ENCODE data around the gene MARK4. TPM values are rescaled to one million over a fixed set of nuclear protein-coding genes. Genes with fewer than 3 reads are reported as not detected.

The MARK4 gene
- polyA plus RNA-seq, 1 donor = 17.6 TPM

GRCh38 chr19:45290381-45290931 lies 39.4 kb downstream of the MARK4 start:
- Histone ChIP-seq H3K36me3 (ENCODE audit: control insufficient read depth, insufficient read depth, low read length) (peaks cover 25% of the 10 kb centered on the region), H3K27me3 (ENCODE audit: control insufficient read depth, insufficient read depth, low read length) (no peaks in the 10 kb centered on the region), H3K9me3 (ENCODE audit: control insufficient read depth, low read depth, low read length) (peaks cover 3% of the 10 kb centered on the region), H3K4me1 (ENCODE audit: control insufficient read depth, insufficient read depth, low read length) (no peaks in the 10 kb centered on the region), H3K27ac (ENCODE audit: low read length) (no peak overlapping the region), H3K4me3 (ENCODE audit: low read length) (no peak overlapping the region)
- no CpG with 5 or more reads among the region's 6 CpGs for WGBS (ENCODE audit: insufficient coverage, low lambda C conversion rate)
- no peak for DNase-seq

DNA sequence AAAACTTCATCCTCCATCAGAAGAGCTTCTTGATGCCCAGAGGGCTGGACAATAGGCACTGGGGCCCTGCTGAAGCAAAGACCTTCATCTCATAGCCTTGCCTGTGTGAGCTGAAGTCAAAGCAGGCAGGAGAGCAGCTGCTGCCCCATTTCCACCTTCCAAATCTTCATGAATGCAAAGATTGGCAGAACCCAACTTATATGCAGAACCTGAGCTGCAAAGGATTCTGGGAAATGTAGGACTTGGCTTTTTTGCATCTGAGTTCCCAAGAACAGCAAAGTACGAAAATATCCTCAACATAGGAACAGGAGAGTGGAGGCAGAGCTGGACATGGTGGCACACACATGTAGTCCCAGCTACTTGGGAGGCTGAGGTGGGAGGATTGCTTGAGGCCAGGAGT lies 40.8 kb downstream of the MARK4 start:
- DNase-seq = no peak
- no peaks in the 10 kb centered on the region for H3K27me3 ChIP-seq (ENCODE audit: control insufficient read depth, insufficient read depth, low read length)
- H3K4me1 ChIP-seq (ENCODE audit: control insufficient read depth, insufficient read depth, low read length) = no peaks in the 10 kb centered on the region
- H3K4me3 ChIP-seq (ENCODE audit: low read length) = no peak overlapping the region
- no CpG with 5 or more reads among the region's 1 CpG for WGBS (ENCODE audit: insufficient coverage, low lambda C conversion rate)
- peaks cover 32% of the 10 kb centered on the region for H3K36me3 ChIP-seq (ENCODE audit: control insufficient read depth, insufficient read depth, low read length)
- H3K27ac ChIP-seq (ENCODE audit: low read length) = no peak overlapping the region
- H3K9me3 ChIP-seq (ENCODE audit: control insufficient read depth, low read depth, low read length) = peaks cover 3% of the 10 kb centered on the region

DNA sequence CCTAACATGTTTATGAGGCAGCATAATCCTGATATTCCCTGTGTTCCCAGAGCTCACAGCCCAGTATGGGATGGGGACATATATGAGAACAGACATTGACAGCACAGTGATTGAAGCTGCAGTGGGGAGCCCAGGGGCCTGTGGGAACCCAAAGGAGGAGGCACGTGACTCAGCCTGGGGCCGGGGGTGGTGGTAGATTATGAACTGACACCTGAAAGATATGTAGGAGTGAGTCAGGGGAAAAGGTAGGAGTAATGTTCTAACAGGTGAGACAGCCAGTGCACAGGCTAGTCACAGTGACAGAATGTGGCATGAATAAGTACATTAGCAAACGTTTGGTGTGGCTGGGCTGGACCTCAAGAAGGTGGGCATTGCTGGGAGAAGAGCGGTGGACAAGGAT lies 42.6 kb downstream of the MARK4 start:
- H3K27ac ChIP-seq (ENCODE audit: low read length) = no peak overlapping the region
- no peaks in the 10 kb centered on the region for H3K4me1 ChIP-seq (ENCODE audit: control insufficient read depth, insufficient read depth, low read length)
- H3K9me3 ChIP-seq (ENCODE audit: control insufficient read depth, low read depth, low read length) = peaks cover 3% of the 10 kb centered on the region
- no peak overlapping the region for H3K4me3 ChIP-seq (ENCODE audit: low read length)
- no peaks in the 10 kb centered on the region for H3K27me3 ChIP-seq (ENCODE audit: control insufficient read depth, insufficient read depth, low read length)
- no peak for DNase-seq
- WGBS (ENCODE audit: insufficient coverage, low lambda C conversion rate) = no CpG with 5 or more reads among the region's 4 CpGs
- H3K36me3 ChIP-seq (ENCODE audit: control insufficient read depth, insufficient read depth, low read length) = peaks cover 33% of the 10 kb centered on the region

DNA sequence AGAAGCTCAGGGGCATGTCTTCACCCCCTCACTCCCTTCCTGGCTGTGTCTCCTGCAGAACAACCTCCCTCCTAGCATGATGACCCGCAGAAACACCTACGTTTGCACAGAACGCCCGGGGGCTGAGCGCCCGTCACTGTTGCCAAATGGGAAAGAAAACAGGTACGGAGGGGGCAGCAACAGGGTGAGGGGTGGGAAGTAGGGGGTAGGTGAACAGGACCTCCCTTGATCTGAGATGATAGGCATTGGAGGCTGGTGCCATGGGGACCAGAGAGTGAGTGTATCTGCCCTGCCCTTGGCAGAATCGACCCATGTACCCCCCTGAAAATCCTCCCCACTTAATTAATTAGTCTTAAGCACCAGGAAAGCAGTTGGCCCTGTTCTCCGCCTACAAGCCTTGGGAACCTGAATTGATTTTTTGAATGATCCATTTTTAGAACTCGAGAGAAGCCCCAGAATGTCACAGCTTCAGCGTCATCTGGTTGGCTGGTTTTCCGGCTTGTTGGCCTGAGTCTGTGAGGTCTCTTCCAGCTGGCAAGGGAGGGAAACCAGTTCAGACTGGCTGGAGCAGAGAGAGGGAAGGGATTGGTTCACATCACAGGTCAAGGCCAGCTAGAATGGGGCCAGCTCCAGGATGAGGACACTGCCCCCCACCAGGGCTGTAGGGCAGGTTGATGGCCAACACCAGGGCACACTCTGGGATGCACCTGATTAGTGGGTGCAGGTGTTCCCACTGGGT lies 43.4 kb downstream of the MARK4 start:
- WGBS (ENCODE audit: insufficient coverage, low lambda C conversion rate) = 100% methylated on average over 1 of the region's 12 CpGs
- Histone ChIP-seq H3K27ac (ENCODE audit: low read length) (no peak overlapping the region), H3K36me3 (ENCODE audit: control insufficient read depth, insufficient read depth, low read length) (peaks cover 33% of the 10 kb centered on the region)

GRCh38 chr19:45295873-45296272 lies 44.8 kb downstream of the MARK4 start:
- no peak overlapping the region for H3K4me3 ChIP-seq (ENCODE audit: low read length)
- peaks cover 30% of the 10 kb centered on the region for H3K36me3 ChIP-seq (ENCODE audit: control insufficient read depth, insufficient read depth, low read length)
- no peak overlapping the region for H3K27ac ChIP-seq (ENCODE audit: low read length)
- no peak for DNase-seq
- no peaks in the 10 kb centered on the region for H3K27me3 ChIP-seq (ENCODE audit: control insufficient read depth, insufficient read depth, low read length)
- peaks cover 3% of the 10 kb centered on the region for H3K9me3 ChIP-seq (ENCODE audit: control insufficient read depth, low read depth, low read length)
- no peaks in the 10 kb centered on the region for H3K4me1 ChIP-seq (ENCODE audit: control insufficient read depth, insufficient read depth, low read length)

More for the DNA sequence above, 43.4 kb downstream of the MARK4 start:
- Histone ChIP-seq H3K4me3 (ENCODE audit: low read length) (no peak overlapping the region), H3K4me1 (ENCODE audit: control insufficient read depth, insufficient read depth, low read length) (no peaks in the 10 kb centered on the region), H3K9me3 (ENCODE audit: control insufficient read depth, low read depth, low read length) (peaks cover 3% of the 10 kb centered on the region), H3K27me3 (ENCODE audit: control insufficient read depth, insufficient read depth, low read length) (no peaks in the 10 kb centered on the region)
- no peak for DNase-seq

DNA sequence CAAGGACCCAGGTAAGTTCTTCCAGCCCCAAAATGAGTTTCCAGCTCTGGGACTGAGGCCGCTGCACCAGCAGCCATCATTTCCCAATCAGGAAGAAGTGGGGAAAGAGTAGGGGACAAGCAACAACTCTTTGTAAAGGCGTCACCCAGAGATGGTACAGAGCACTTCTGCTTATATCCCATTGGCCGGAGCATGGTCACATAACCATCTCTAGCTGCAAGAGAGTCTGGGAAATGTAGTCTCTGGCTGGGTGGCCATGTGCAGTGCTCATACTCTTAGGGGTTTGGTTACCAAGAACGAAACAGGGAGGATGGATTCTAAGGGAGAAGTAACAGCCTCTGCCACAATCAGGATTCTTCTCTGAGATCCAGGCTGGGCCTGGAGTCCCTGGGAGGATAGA lies 45.3 kb downstream of the MARK4 start:
- Histone ChIP-seq H3K27me3 (ENCODE audit: control insufficient read depth, insufficient read depth, low read length) (no peaks in the 10 kb centered on the region), H3K9me3 (ENCODE audit: control insufficient read depth, low read depth, low read length) (peaks cover 3% of the 10 kb centered on the region), H3K4me1 (ENCODE audit: control insufficient read depth, insufficient read depth, low read length) (no peaks in the 10 kb centered on the region), H3K27ac (ENCODE audit: low read length) (no peak overlapping the region), H3K4me3 (ENCODE audit: low read length) (no peak overlapping the region), H3K36me3 (ENCODE audit: control insufficient read depth, insufficient read depth, low read length) (peaks cover 26% of the 10 kb centered on the region)
- 100% methylated on average over 1 of the region's 4 CpGs for WGBS (ENCODE audit: insufficient coverage, low lambda C conversion rate)
- no peak for DNase-seq

DNA sequence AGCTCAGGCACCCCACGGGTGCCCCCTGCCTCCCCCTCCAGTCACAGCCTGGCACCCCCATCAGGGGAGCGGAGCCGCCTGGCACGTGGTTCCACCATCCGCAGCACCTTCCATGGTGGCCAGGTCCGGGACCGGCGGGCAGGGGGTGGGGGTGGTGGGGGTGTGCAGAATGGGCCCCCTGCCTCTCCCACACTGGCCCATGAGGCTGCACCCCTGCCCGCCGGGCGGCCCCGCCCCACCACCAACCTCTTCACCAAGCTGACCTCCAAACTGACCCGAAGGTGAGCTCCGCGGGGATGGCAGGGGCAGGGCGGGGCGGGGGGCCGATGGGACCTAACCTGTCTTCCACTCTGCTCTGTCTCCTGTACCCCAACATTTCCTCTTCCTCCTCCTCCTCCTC lies 46.6 kb downstream of the MARK4 start:
- no peak for DNase-seq
- peaks cover 24% of the 10 kb centered on the region for H3K36me3 ChIP-seq (ENCODE audit: control insufficient read depth, insufficient read depth, low read length)
- H3K9me3 ChIP-seq (ENCODE audit: control insufficient read depth, low read depth, low read length) = peaks cover under 1% of the 10 kb centered on the region
- no peak overlapping the region for H3K27ac ChIP-seq (ENCODE audit: low read length)
- H3K27me3 ChIP-seq (ENCODE audit: control insufficient read depth, insufficient read depth, low read length) = no peaks in the 10 kb centered on the region
- no CpG with 5 or more reads among the region's 18 CpGs for WGBS (ENCODE audit: insufficient coverage, low lambda C conversion rate)
- H3K4me1 ChIP-seq (ENCODE audit: control insufficient read depth, insufficient read depth, low read length) = no peaks in the 10 kb centered on the region
- no peak overlapping the region for H3K4me3 ChIP-seq (ENCODE audit: low read length)

DNA sequence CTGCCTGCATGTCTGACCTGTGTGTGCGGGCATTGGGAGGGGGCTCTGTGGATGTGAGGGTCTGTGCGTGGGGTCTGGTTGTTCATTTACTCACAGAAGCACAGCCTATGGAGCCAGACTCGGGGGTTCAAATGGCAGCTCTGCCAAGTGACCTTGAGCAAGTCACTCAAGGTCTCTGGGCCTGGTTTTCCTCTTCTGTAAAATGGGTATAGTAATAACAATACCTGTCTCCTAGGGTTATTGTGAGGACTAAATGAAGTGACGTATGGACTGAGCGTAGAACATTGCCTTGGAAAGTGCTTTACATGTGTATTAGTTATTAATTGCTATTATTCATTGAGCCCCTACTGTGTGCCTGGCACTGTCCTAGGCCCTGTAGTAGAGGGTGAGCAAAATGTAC lies 47.2 kb downstream of the MARK4 start:
- Histone ChIP-seq H3K27me3 (ENCODE audit: control insufficient read depth, insufficient read depth, low read length) (no peaks in the 10 kb centered on the region), H3K36me3 (ENCODE audit: control insufficient read depth, insufficient read depth, low read length) (peaks cover 24% of the 10 kb centered on the region), H3K27ac (ENCODE audit: low read length) (no peak overlapping the region), H3K4me3 (ENCODE audit: low read length) (no peak overlapping the region), H3K9me3 (ENCODE audit: control insufficient read depth, low read depth, low read length) (no peaks in the 10 kb centered on the region), H3K4me1 (ENCODE audit: control insufficient read depth, insufficient read depth, low read length) (no peaks in the 10 kb centered on the region)
- WGBS (ENCODE audit: insufficient coverage, low lambda C conversion rate) = no CpG with 5 or more reads among the region's 5 CpGs
- no peak for DNase-seq

DNA sequence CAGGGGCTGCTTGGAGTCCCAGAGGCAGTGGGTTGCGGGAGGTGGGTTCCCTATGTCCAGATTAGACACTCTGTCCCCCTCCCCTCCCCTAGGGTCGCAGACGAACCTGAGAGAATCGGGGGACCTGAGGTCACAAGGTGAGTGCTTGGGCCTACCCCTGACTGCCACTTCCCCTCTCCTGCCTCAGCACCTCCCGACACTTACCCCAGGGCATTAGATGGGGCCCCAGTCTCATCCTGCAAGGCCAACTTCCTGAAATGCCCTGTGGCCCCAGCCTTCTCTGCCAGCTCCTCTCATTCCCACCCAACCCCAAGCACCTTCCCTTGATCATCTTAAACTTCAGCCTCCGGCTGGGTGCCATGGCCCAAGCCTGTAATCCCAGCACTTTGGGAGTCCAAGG lies 48.6 kb downstream of the MARK4 start:
- H3K36me3 ChIP-seq (ENCODE audit: control insufficient read depth, insufficient read depth, low read length) = peaks cover 21% of the 10 kb centered on the region
- H3K9me3 ChIP-seq (ENCODE audit: control insufficient read depth, low read depth, low read length) = no peaks in the 10 kb centered on the region
- no CpG with 5 or more reads among the region's 6 CpGs for WGBS (ENCODE audit: insufficient coverage, low lambda C conversion rate)
- H3K4me1 ChIP-seq (ENCODE audit: control insufficient read depth, insufficient read depth, low read length) = no peaks in the 10 kb centered on the region
- H3K27me3 ChIP-seq (ENCODE audit: control insufficient read depth, insufficient read depth, low read length) = no peaks in the 10 kb centered on the region
- H3K4me3 ChIP-seq (ENCODE audit: low read length) = no peak overlapping the region
- no peak overlapping the region for H3K27ac ChIP-seq (ENCODE audit: low read length)
- no peak for DNase-seq

DNA sequence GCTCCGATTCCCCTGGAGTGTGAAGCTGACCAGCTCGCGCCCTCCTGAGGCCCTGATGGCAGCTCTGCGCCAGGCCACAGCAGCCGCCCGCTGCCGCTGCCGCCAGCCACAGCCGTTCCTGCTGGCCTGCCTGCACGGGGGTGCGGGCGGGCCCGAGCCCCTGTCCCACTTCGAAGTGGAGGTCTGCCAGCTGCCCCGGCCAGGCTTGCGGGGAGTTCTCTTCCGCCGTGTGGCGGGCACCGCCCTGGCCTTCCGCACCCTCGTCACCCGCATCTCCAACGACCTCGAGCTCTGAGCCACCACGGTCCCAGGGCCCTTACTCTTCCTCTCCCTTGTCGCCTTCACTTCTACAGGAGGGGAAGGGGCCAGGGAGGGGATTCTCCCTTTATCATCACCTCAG lies 51.3 kb downstream of the MARK4 start:
- Histone ChIP-seq H3K27me3 (ENCODE audit: control insufficient read depth, insufficient read depth, low read length) (peaks cover 4% of the 10 kb centered on the region), H3K27ac (ENCODE audit: low read length) (no peak overlapping the region), H3K9me3 (ENCODE audit: control insufficient read depth, low read depth, low read length) (peaks cover 6% of the 10 kb centered on the region), H3K4me1 (ENCODE audit: control insufficient read depth, insufficient read depth, low read length) (no peaks in the 10 kb centered on the region), H3K36me3 (ENCODE audit: control insufficient read depth, insufficient read depth, low read length) (peaks cover 11% of the 10 kb centered on the region), H3K4me3 (ENCODE audit: low read length) (no peak overlapping the region)
- no CpG with 5 or more reads among the region's 27 CpGs for WGBS (ENCODE audit: insufficient coverage, low lambda C conversion rate)
- no peak for DNase-seq

Measured in large intestine (tissue), 3 donors.